HG02884 (cell line): ENCODE data around the gene PGAM2.

ENCODE experiments used
- ATAC-seq: cut with Tn5 transposase; IDR thresholded peaks from one replicate; pipeline ENCODE4 v1.9.1; 2021; ENCODE audit warnings: mild to moderate bottlenecking, moderate library complexity; ENCODE audit not compliant: unreplicated experiment

The PGAM2 gene

GRCh38 chr7:44103923-44104859, 38.8 kb upstream of the PGAM2 start, which contains the start of gene AEBP1:
AEBP1 (plus strand) TSS chr7:44104345; CDS start chr7:44104666, 321 bp downstream.
- no peak for ATAC-seq

DNA sequence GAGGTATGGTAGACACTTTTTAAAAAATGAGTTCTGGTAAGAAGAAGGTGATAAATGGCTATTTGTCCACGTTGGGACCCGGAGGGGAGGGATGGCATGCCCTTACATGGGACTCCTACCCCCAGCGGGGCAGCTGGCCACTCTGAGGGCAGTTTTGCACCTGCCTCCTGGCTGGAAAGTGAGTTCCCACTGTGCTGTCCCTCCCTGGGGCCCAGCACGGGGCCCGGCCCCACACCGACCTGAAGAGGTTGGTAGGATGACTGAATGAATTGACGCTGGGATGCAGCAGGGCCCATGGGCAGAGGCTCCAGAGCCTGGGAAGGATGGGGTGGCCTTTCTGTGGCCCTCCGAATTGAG, 38.2 kb upstream of the PGAM2 start:
- no peak for ATAC-seq

DNA sequence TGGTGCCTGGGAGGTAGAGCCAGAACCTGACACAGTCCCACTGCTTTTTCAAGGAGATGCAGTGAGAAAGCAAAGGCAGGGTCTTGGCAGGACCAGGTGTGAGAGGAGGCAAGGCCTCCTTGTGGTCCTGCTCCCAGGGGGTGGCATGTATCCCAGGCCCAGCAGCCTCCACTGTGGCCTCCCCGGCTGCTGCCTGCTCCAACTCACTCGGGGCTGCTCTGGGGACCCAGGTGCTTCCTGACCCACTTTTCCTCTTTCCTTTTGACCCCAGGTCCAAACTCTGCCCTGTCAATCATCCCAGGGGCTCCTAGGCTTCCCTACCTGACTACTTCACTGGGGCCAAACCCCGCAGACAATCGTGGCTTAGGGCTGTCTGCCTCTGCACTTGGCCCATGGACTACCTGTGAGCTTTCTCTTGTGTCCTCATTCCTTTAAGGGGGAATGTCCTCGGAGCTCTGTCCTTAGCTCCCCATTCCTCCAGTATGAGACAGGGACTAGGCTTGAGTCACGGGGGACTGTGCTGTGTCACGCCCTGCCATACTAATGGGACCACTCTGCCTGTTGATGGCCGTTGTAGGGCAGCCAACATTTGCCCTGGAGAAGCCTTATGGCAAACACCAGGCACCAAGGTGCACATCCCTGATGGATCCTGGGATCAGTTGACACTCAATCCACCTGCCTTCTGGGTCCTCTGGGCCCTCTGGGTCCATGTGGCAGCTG, 37.6 kb upstream of the PGAM2 start:
- no peak for ATAC-seq

DNA sequence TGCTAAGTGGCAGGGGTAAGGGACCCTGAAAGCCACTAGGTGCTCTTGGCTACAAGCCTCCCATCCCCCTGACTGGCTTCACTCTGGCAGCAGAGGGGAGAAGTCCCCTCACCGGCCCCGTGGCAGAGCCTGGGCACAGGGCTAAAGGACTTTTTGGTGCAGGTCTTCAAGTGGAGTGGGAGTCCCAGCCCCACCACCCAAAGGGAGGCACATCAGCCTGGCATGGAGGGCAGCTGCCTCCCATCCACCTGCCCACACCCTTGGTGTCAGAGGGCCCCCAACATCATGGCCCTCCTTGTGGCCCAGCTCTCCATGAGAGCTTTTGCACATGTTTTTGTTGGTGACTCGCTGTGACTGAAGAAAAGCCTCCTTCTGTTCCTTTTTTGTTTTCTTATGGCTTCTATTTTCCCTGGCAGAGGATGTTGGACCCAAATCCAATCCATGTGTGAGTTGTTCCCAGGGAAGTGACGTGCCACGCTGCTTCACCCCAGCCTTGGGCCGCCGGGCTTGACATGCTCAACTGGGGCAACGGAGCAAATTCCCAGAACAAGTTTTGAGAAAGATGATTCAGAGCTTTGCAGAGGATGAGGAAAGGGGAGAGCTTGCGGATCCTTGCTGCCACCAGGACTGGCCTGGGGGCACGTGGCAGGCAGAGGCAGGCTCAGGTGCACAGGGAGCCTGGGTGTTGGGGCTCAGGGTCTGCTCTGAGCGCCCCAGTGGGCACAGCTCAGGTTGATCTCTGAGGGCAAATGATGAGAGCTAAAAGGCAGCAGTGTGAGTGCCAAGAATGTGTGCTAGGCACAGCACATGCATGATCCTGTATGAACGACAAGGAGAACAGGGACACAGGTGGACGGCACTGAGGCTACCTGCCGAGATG, 36.8 kb upstream of the PGAM2 start:
- no peak for ATAC-seq

GRCh38 chr7:44101303-44101965, 36.1 kb upstream of the PGAM2 start:
- no peak for ATAC-seq

DNA sequence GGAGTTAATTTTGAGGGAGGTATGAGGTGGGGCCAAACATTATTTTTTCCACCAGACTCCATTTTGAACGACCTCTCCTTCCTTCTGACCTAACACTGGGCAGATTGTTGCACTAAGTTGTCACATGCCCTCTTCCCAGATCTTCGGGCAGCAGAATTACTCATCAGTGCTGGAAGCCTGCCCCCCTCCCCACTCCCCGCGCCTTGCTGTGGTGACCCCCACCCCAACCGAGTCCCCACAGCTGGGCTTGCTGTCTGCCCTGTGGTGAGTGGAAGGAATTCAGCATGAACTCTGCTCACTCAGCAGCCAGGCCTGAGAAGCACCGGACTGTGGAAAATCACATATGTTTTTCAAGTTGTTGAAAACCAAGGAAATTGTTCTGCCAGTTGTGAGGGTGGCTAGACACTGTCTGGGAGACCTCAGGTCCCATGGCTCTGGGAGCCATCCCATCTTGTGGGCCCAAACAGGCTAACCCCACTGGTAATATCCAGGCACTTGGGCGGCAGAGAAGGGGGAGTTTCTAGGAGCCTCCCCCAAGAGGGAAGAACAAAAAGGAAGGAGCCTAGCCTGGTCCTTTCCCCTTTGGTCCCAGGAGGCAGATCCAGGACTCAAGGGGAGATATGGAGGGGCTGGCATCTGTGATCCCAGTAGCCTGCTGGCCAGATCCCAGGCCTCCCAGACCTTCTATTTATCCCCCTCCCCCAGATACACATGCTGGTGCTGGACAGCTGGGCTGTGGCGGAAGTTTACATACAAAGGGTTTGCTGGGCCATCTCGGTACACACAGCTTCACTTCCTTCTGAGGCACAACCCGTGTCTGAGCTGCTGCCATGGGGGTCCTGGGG, 35.3 kb upstream of the PGAM2 start:
- ATAC-seq, result no peak

- no peak for ATAC-seq
Observed at GRCh38 chr7:44099669-44100068, 34.3 kb upstream of the PGAM2 start.

GRCh38 chr7:44098092-44099068, 33.0 kb upstream of the PGAM2 start:
- ATAC-seq, result no peak

DNA sequence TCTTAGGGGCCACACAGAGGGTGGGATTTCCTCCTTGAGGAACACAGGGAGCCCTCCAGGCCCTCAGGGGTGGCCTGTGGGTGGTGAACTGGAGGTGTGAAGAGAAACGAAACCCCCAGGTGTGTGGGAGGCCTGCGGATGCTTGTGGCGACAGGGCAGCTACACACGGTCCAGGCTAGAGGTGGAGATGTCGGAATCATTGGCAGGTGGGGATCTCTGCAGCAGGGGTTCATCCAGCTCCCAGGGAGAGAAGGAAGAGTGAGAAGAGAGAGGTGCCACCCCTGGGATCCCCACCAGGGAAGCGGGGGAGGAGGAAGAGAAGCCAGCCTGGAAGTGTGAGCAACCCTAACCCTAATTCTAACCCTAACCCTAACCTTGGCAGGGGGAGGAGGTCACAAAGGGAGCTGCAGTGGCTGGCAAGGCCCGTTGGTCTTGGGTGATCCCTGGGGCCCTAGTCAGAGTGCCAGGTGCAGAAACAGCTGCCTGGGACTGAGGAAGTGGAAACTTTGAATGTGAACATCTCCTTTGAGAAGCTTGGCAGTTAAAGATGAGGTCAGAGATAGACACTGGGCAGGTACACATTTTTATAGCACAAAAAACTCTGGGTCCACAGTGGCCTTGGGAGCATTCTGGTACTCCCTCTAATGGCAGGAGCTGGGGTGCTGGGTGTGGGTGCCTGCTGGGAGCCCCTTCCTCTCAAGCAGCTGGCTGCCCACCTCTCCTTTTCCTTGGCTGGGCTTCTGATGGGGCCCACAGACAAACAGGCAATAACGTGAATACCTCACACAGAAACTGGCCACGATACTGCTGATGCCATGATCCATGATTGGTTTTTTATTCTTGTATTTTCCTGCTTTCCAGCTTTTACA, 31.9 kb upstream of the PGAM2 start:
- ATAC-seq, result peak; percentile 62

GRCh38 chr7:44096326-44096881, 31.0 kb upstream of the PGAM2 start:
- no peak for ATAC-seq

- no peak for ATAC-seq
Observed at GRCh38 chr7:44095781-44096180, 30.4 kb upstream of the PGAM2 start.

DNA sequence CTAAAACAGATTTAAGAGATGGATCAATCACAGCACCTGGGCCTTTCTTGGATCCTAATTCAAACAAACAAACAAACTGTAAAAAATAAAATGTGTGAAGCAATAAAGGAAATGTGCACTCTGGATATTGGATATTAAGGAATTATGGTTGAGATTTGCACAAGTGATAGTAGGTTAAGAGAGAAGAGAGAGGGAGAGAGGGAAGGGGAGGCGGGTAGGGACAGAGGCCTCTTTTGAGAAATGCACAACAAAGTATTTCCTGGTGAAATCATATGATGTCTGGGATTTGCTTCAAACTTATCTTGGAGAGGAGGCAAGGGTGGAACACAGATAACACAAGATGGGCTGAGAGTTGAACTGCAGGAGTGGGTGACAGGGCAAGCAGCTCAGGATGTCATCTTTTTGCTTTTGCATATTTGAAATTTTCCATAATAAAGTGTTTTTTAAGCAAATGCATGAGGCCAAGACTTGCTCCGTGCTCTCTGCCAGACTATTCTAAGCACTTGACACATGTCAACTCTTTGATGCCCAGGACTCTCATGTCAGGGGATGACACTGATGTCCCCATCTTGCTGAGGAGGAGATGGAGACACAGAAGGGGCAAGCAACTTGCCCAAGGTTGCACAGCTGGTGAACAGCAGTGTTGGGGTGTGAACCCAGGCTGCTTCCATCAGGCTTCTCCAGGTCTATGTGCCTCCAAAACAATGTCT, 29.7 kb upstream of the PGAM2 start:
- no peak for ATAC-seq

GRCh38 chr7:44094365-44094764, 29.0 kb upstream of the PGAM2 start:
- ATAC-seq, result no peak

- no peak for ATAC-seq
Observed at GRCh38 chr7:44093102-44093641, 27.8 kb upstream of the PGAM2 start.

DNA sequence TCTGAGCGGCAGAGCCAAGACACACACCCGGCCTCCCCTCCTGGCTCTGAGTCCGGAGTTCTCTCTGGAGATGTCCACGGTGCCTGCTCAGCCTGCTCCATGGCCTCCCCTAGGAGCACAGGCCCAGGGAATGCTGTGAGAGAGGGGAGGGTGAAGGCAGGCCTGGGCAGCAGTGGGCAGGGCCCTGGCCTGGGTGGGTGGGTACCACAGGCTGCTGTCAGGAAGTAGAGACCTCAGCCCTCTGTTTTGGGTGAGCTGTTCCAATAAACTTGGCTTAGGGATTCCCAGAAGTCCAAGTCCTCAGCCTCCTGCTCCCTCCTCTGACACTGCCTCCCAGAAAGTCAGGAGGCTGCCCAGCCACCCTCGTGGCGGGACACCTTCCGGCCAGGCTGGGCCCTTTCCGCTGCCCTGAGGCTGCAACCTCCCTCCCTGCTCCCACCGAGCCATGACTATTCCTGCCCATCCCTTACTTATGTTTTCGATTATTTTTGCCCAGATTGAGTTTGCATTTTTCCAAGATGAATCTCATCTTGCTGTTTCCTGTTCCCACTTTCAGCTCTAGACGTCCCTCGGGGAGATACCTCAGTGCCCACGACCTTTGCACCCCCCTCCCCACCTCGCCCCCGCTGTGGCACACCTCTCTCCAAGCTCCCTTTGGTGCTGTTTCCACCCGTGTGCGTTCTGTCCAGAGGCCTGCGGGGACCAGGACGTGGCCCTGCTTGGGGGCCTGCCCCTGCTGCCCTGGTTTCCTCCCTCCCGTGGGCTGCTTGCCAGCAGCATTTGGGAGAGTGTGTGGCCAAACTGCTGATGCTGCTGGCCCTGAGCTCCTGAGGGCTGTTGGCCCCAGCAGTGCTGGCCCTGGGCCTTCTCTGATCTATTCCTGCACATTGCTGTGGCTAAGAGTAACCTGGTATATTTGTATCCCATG, 22.8 kb upstream of the PGAM2 start:
- ATAC-seq, result no peak
